Stimulated activated CD4-positive, alpha-beta T cell treated with anti-CD3 and anti-CD28 coated beads, Interleukin-12 subunit alpha, Interleukin-12 subunit beta, amount 100 ng/mL, for 24 hours (primary cell): ENCODE measurements around the gene CCT8.
A peak's percentile ranks its signal among the peaks of the same experiment; 100 is the strongest.
"Not testable (repeated sequence)": the region's sequence is repeated elsewhere in the genome, so short reads cannot be mapped to it uniquely, and the experiment has no call there.

ENCODE experiments used
- DNase-seq, 2 experiments: peaks; one replicate each; pipeline ENCODE4 v3.0.0-alpha.2; 2020; ENCODE audit warnings: low read depth in 2 of 2

Gene CCT8

DNA sequence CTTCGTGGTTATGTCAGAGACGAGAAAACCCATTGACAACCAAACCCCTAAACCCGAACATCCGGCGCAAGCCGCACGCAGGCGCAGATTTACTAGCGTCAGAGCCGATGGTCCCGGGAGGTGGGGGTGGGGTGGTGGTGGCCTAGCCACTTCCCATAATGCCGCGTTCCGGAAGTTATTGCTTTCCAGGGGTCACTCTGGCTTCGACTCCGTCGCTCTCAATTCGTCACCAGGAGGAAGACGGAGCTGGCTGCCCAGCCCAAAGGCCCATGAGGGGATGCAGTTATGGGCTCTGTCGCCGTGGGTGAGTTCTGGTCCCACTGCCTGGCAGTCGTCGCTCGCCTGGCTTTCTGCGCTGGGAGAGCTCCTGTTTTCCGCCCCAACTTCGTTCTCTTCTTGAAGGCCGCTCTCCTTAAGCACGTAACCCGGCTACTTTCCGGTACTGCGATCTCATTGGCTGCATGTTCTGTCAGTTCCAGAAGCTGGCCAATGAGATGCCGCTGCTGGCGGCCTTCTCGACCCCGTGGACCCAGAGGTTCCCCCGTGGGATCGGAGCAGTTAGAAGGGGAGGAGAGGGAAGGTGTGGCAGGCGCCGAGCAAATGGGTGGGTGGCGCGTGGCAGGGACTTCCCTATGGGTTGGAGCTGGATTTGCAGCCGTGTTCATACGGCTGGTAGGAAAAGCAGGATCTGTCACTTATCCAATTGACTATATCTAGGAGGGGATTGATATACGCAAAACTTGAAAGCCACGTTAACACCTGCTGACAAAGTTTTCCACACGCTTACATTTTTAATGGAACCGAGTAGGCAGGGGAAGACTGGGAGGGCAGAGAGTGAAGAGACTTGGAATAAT, 48.7 kb downstream of the CCT8 start, which contains the start of gene USP16:
USP16 (plus strand) TSS at position 195 of the 854 bp plus-strand sequence. CDS start 3,246 bp downstream, outside the sequence.
- peak; percentile 85 to 91 for DNase-seq

DNA sequence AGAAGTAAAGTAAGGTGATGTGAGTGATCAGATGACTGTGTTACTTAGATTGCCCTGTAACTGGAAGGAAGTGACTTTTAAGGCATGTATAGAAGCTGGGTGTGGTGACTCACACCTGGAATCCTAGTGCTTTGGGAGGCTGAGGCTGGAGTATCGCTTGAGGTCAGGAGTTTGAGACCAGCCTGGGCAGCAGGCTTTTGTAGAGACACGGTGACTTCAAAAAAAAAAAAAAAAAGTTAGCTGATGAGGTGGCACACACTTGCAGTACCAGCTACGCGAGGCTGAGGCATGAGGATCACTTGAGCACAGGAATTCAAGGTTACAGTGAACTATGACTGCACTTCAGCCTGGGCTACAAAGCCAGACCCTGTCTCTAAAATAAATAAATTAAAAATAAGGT, 51.3 kb downstream of the CCT8 start:
- no peak for DNase-seq

DNA sequence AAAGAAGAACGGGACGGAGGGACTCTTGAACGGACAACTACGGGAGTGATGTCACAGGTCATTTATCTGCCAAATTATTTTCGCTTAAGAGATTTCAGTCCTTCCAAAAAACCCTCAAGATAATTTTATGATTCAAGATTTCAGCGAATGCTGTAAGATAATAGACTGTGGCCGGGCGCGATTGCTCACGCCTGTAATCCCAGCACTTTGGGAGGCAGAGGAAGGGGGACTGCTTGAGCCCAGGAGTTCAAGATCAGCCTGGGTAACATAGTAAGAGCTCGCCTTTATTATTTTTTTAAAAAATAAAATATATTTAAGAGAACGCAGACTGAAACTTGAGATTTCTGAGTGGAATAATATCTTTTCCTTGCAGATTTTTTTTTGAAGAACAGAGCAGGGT, 54.9 kb downstream of the CCT8 start:
- DNase-seq, result no peak

- DNase-seq, result no peak
These were observed 55.7 kb downstream of the CCT8 start for GRCh38 chr21:29017639-29018237.

DNA sequence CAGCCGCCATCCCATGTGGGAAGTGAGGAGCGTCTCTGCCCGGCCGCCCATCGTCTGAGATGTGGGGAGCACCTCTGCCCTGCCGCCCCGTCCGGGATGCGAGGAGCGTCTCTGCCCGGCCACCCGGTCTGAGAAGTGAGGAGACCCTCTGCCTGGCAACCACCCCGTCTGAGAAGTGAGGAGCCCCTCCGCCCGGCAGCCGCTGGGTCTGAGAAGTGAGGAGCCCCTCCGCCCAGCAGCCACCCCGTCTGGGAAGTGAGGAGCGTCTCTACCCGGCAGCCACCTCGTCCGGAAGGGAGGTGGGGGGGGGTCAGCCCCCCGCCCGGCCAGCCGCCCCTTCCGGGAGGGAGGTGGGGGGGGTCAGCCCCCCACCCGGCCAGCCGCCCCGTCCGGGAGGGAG, 62.2 kb downstream of the CCT8 start:
- DNase-seq, result not testable (repeated sequence)

- no peak for DNase-seq
These were observed 65.1 kb downstream of the CCT8 start for GRCh38 chr21:29008367-29008766.

DNA sequence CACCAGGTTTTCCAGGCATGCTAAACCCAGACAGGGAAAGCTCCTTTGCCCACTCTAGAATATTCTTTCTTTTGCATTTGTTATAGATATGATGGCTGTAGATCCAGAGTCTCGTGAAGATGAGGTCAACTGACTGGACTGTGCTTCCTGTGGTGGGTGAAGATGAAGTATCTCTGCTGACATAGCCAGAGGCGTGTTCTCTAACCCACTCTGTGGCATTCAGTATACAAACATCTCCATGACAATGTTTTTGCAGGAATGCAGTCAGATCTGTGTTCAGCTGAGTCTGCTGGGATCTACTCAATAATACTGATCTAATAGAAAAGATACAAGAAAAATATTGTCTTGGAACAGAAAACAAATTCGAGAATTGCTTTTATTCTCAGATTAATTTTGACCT, 65.6 kb downstream of the CCT8 start:
- DNase-seq, result no peak

GRCh38 chr21:29007135-29007534, 66.3 kb downstream of the CCT8 start:
- DNase-seq, result no peak
